Activated naive CD8-positive, alpha-beta T cell treated with anti-CD3 and anti-CD28 coated beads, Interleukin-2, amount 10 ng/mL, durations not matched to agents 7 days and 5 days (primary cell): ENCODE data around the gene FARP2. TPM values are rescaled to one million over a fixed set of nuclear protein-coding genes. Genes with fewer than 3 reads are reported as not detected.

Source experiments
- ATAC-seq: fragments of 150-1000 bp; cut with Tn5 transposase; one replicate; pipeline ENCODE4 v1.10.0; 2021; ENCODE audit warnings: low read depth, moderate library complexity
- POLR2A ChIA-PET: fragments of 350-600 bp; sonication (Branson Sonifier 250); formaldehyde crosslinking; loops from one replicate; lab custom pipeline; 2021; ENCODE audit warnings: antibody characterized with exemption; lab: Charles Lee
- DNase-seq: peaks from one replicate; pipeline ENCODE4 v3.0.0; 2021
- H3K27ac Mint-ChIP-seq: one replicate; pipeline ENCODE4 v1.8.0; 2022; ENCODE audit warnings: mild to moderate bottlenecking, mixed read lengths
- H3K27me3 Mint-ChIP-seq: one replicate; pipeline ENCODE4 v1.8.0; 2022; ENCODE audit warnings: mild to moderate bottlenecking, moderate library complexity, mixed read lengths
- H3K36me3 Mint-ChIP-seq: one replicate; pipeline ENCODE4 v1.8.0; 2021; ENCODE audit warnings: mild to moderate bottlenecking, mixed read lengths
- H3K4me1 Mint-ChIP-seq: one replicate; pipeline ENCODE4 v1.8.0; 2021; ENCODE audit warnings: mixed read lengths
- H3K4me3 Mint-ChIP-seq: one replicate; pipeline ENCODE4 v1.8.0; 2022; ENCODE audit warnings: mild to moderate bottlenecking, moderate library complexity, mixed read lengths
- H3K9me3 Mint-ChIP-seq: one replicate; pipeline ENCODE4 v1.8.0; 2021; ENCODE audit warnings: mixed read lengths
- microRNA-seq: library from miRNA; unstranded; fragments of <30 nt; microRNA quantifications from one replicate; pipeline ENCODE4 v1.2.0, GENCODE V29; 2022
- total RNA-seq, 2 experiments: library from RNA; stranded (reverse); gene quantifications; one replicate each; pipeline ENCODE4 v1.2.3, GENCODE V29; 2021

The FARP2 gene
- total RNA-seq, 2 experiments from 2014 or later, result 17.7 to 18.3 TPM

GRCh38 chr2:241542278-241542605 is 186.2 kb downstream of the FARP2 start:
- peaks cover 13% of the 10 kb centered on the region for H3K27me3 Mint-ChIP-seq
- ATAC-seq, result no peak
- DNase-seq, result no peak
- POLR2A ChIA-PET, result no interaction called here
- H3K4me3 Mint-ChIP-seq, result no peak overlapping the region
- H3K27ac Mint-ChIP-seq, result no peak overlapping the region
- no peaks in the 10 kb centered on the region for H3K36me3 Mint-ChIP-seq
- H3K9me3 Mint-ChIP-seq, result no peaks in the 10 kb centered on the region
- peaks cover 2% of the 10 kb centered on the region for H3K4me1 Mint-ChIP-seq

Small RNA genes lying within 50 kb of the gene (microRNA-seq; reads per million reads assigned to microRNA genes)
- gene MIR3133, result not detected

Other genes starting within 250 kb of the FARP2 start
- gene PASK, start 206.8 kb upstream of the FARP2 start, total RNA-seq, result 100 to 1,000 TPM; 132 to 153 TPM
- gene PPP1R7, start 205.8 kb upstream of the FARP2 start, total RNA-seq, result 10 to 100 TPM; 78.8 to 84.6 TPM
- 1 to 10 TPM in 1 of 2 experiments, under 1 TPM in 1; 0.97 to 1.4 TPM for gene ANO7, start 167.6 kb upstream of the FARP2 start, total RNA-seq
- 100 to 1,000 TPM; 158 TPM for gene HDLBP, start 40.6 kb upstream of the FARP2 start, total RNA-seq
- gene SEPTIN2, start 40.4 kb upstream of the FARP2 start, total RNA-seq, result 100 to 1,000 TPM; 259 to 275 TPM
- gene STK25, start 152.3 kb downstream of the FARP2 start, total RNA-seq, result 100 to 1,000 TPM; 156 to 162 TPM
- not detected for gene BOK, start 202.5 kb downstream of the FARP2 start, total RNA-seq